DOHH2 (cell line): Measurements from ENCODE around the gene FAM120A.

Experiments used
- EZH2phosphoT487 ChIP-seq: fragments of 200-600 bp; sonication (generic); IDR thresholded peaks from 2 replicates; pipeline ENCODE4 v1.6.1; 2017; ENCODE audit warnings: borderline replicate concordance, mild to moderate bottlenecking, antibody characterized with exemption, low read length, moderate library complexity, mixed read lengths
- TF ChIP-seq, protein P1 (sequence below): fragments of 200-600 bp; sonication (generic); IDR thresholded peaks from one replicate; pipeline ENCODE4 v1.5.1; 2014; ENCODE audit warnings: antibody characterized with exemption, mild to moderate bottlenecking, low read depth, low read length; ENCODE audit not compliant: poor library complexity, severe bottlenecking

DNA sequence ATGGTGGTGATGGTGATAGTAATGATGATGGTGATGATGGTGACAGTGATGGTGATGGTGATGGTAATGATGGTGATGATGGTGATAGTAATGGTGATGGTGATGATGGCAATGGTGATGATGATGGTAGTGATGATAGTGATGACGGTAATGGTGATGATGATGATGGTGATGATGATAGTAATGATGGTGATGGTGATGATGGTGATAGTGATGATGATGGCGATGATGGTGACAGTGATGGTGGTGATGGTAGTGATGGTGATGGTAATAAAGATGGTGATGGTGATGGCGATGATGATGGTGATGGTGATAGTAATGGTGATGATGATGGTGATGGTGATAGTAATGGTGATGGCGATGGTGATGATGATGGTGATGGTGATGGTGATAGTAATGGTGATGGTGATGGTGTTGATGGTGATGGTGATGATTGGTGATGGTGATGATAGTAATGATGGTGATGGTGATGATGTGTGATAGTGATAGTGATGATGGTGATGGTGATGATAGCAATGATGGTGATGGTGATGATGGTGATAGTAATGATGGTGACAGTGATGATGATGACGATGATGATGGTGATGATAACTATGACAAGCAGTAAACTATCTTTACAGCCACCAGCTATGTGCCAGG, 163.5 kb downstream of the FAM120A start:
- TF ChIP-seq, protein P1, sequence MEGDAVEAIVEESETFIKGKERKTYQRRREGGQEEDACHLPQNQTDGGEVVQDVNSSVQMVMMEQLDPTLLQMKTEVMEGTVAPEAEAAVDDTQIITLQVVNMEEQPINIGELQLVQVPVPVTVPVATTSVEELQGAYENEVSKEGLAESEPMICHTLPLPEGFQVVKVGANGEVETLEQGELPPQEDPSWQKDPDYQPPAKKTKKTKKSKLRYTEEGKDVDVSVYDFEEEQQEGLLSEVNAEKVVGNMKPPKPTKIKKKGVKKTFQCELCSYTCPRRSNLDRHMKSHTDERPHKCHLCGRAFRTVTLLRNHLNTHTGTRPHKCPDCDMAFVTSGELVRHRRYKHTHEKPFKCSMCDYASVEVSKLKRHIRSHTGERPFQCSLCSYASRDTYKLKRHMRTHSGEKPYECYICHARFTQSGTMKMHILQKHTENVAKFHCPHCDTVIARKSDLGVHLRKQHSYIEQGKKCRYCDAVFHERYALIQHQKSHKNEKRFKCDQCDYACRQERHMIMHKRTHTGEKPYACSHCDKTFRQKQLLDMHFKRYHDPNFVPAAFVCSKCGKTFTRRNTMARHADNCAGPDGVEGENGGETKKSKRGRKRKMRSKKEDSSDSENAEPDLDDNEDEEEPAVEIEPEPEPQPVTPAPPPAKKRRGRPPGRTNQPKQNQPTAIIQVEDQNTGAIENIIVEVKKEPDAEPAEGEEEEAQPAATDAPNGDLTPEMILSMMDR, result no peak
- TF ChIP-seq EZH2phosphoT487, result no peak
